Transverse colon (tissue), 3 donors: ENCODE measurements around the gene AREL1.

Experiments used
- POLR2A ChIP-seq: fragments of 450-650 bp; IDR thresholded peaks from one replicate; pipeline ENCODE4 v1.6.1; 2016; ENCODE audit warnings: antibody characterized with exemption, mild to moderate bottlenecking, moderate library complexity
- POLR2AphosphoS5 ChIP-seq, 3 donors: sonication (generic); formaldehyde crosslinking; IDR thresholded peaks; one replicate each; pipeline ENCODE4 v1.6.1; 2016; ENCODE audit warnings: antibody characterized with exemption in 3 of 3

DNA sequence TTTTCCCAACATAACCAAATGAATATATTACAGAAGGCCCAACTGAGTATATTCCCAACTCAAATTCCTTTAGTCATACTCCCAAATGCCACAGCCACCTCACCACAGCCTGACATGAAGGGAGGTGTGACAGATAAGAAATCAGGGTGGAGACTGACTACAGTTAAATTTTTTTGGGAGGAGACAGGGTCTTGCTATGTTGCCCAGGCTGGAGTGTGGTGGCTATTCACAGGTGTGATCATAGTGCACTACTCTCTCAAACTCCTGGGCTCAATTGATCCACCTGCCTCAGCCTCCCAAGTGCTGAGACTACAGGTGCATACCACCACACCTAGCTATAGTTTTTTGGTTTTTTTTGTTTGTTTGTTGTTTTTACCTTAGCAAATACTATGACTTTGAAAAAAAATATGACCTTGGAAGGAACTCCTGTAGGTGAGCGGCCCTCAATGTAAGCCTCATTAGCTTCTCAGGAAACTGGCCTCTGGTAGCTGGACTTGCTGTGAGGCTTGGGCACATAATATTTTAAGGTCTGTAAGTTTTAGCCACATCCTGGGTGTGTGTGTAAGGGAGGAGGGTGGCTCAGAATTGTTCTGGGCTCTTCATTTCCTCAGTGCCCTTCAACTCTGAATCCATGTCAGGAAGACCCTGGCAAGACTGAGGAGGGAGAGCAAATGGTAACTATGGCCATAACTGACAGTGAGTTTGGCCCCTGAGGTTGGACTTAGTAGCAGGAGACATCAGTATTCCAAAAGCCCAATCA is 61.8 kb downstream of the AREL1 start:
- TF ChIP-seq POLR2A (no peak), POLR2AphosphoS5 (IDR thresholded peaks at IDR 0.05) (no peak)
